ENCODE results near the gene GRIN2A. TPM values are rescaled to one million over a fixed set of nuclear protein-coding genes. Genes with fewer than 3 reads are reported as not detected.

The GRIN2A gene
- total and polyA plus RNA-seq, 2 donors (not counting 1 experiment from before 2014, with no cell fraction given): 0.44 TPM; not detected in 1

- DNase-seq: no peak
- TF ChIP-seq CTCF (IDR thresholded peaks at IDR 0.05) (no peak), EZH2 (IDR thresholded peaks at IDR 0.05; ENCODE audit: borderline replicate concordance, insufficient read depth, low read depth, low read length, poor library complexity, severe bottlenecking) (no peak)
- no peak overlapping the region for H3K4me2 ChIP-seq (replicated peaks; ENCODE audit: low read depth, low read length, poor library complexity, severe bottlenecking)
- H3K4me3 Mint-ChIP-seq: no peak overlapping the region
- intact Hi-C loops (cut with micrococcal nuclease): no loop called here
- no peaks in the 10 kb centered on the region for H4K20me1 ChIP-seq (ENCODE audit: control insufficient read depth, insufficient read depth, low read length, poor library complexity, severe bottlenecking)
- no peaks in the 10 kb centered on the region for H3K79me2 ChIP-seq (ENCODE audit: control insufficient read depth, insufficient read depth, low read length)
- H3K9me3 ChIP-seq (ENCODE audit: control extremely low read depth in 1 of 3, control insufficient read depth in 2 of 3, insufficient read depth in 1 of 3, low read length in 2 of 3): no peaks in the 10 kb centered on the region
- no peak overlapping the region for H3K9ac ChIP-seq (ENCODE audit: low read length)
- H3K9me3 Mint-ChIP-seq (ENCODE audit: insufficient read depth): no peaks in the 10 kb centered on the region
- POLR2A ChIA-PET: no interaction called here
- H3K27ac ChIP-seq (ENCODE audit: low read length in 2 of 2): no peak overlapping the region
- H3K4me1 Mint-ChIP-seq: no peaks in the 10 kb centered on the region
- no peak overlapping the region for H3K27ac Mint-ChIP-seq
- no peaks in the 10 kb centered on the region for H3K36me3 ChIP-seq (replicated peaks in 1 of 2; ENCODE audit: control extremely low read depth in 1 of 2, control insufficient read depth in 1 of 2, extremely low read depth in 1 of 2, insufficient read depth in 2 of 2, low read length in 1 of 2)
- H3K27me3 Mint-ChIP-seq: peaks cover 2% of the 10 kb centered on the region
- no peak for ATAC-seq (ENCODE audit: low read depth)
- H3K4me3 ChIP-seq (ENCODE audit: control extremely low read depth in 1 of 5, extremely low read depth in 1 of 5, insufficient read depth in 1 of 5, low read depth in 2 of 5, low read length in 4 of 5): no peak overlapping the region
- CTCF ChIA-PET: no interaction called here
- 100% methylated on average over 1 of the region's 9 CpGs for WGBS (ENCODE audit: insufficient coverage)
- H3K4me1 ChIP-seq (ENCODE audit: control insufficient read depth in 2 of 2, insufficient read depth in 2 of 2, low read length in 2 of 2): no peaks in the 10 kb centered on the region
- H3K27me3 ChIP-seq (replicated peaks in 1 of 4; ENCODE audit: control extremely low read depth in 1 of 4, control insufficient read depth in 3 of 4, insufficient read depth in 4 of 4, low read length in 3 of 4): no peaks in the 10 kb centered on the region
- no peak overlapping the region for H2AFZ ChIP-seq (ENCODE audit: insufficient read depth, low read depth, low read length, poor library complexity, severe bottlenecking)
Measured at GRCh38 chr16:9836118-9836736, 346.0 kb downstream of the GRIN2A start.

- Mint-ChIP-seq H3K4me1 (no peaks in the 10 kb centered on the region), H3K4me3 (no peak overlapping the region), H3K27ac (no peak overlapping the region), H3K27me3 (peaks cover 24% of the 10 kb centered on the region), H3K9me3 (ENCODE audit: insufficient read depth) (no peaks in the 10 kb centered on the region)
- no peak for TF ChIP-seq CTCF (IDR thresholded peaks at IDR 0.05)
- no peak for TF ChIP-seq EZH2 (IDR thresholded peaks at IDR 0.05; ENCODE audit: borderline replicate concordance, insufficient read depth, low read depth, low read length, poor library complexity, severe bottlenecking)
- POLR2A ChIA-PET: no interaction called here
- Histone ChIP-seq H4K20me1 (ENCODE audit: control insufficient read depth, insufficient read depth, low read length, poor library complexity, severe bottlenecking) (no peaks in the 10 kb centered on the region), H3K9me3 (ENCODE audit: control extremely low read depth in 1 of 3, control insufficient read depth in 2 of 3, insufficient read depth in 1 of 3, low read length in 2 of 3) (no peaks in the 10 kb centered on the region), H3K79me2 (ENCODE audit: control insufficient read depth, insufficient read depth, low read length) (no peaks in the 10 kb centered on the region), H3K36me3 (replicated peaks in 1 of 2; ENCODE audit: control extremely low read depth in 1 of 2, control insufficient read depth in 1 of 2, extremely low read depth in 1 of 2, insufficient read depth in 2 of 2, low read length in 1 of 2) (no peaks in the 10 kb centered on the region), H3K9ac (ENCODE audit: low read length) (no peak overlapping the region), H3K27ac (ENCODE audit: low read length in 2 of 2) (no peak overlapping the region), H3K4me1 (ENCODE audit: control insufficient read depth in 2 of 2, insufficient read depth in 2 of 2, low read length in 2 of 2) (no peaks in the 10 kb centered on the region), H2AFZ (ENCODE audit: insufficient read depth, low read depth, low read length, poor library complexity, severe bottlenecking) (no peak overlapping the region), H3K4me2 (replicated peaks; ENCODE audit: low read depth, low read length, poor library complexity, severe bottlenecking) (no peak overlapping the region), H3K4me3 (ENCODE audit: control extremely low read depth in 1 of 5, extremely low read depth in 1 of 5, insufficient read depth in 1 of 5, low read depth in 2 of 5, low read length in 4 of 5) (no peak overlapping the region), H3K27me3 (replicated peaks in 1 of 4; ENCODE audit: control extremely low read depth in 1 of 4, control insufficient read depth in 3 of 4, insufficient read depth in 4 of 4, low read length in 3 of 4) (no peaks in the 10 kb centered on the region)
- no peak for DNase-seq
- ATAC-seq (ENCODE audit: low read depth): no peak
- WGBS (ENCODE audit: insufficient coverage): 27% methylated on average over 9 of the region's 9 CpGs
- CTCF ChIA-PET: no interaction called here
- intact Hi-C loops (cut with micrococcal nuclease): no loop called here
Measured at GRCh38 chr16:9827062-9827752, 355.0 kb downstream of the GRIN2A start.
